H1 (cell line): ENCODE results near the gene XRRA1. TPM values are rescaled to one million over a fixed set of nuclear protein-coding genes. Genes with fewer than 3 reads are reported as not detected.

Experiments
- CBX5 ChIP-seq: fragments of 300-800, 300-1000 bp; sonication (generic); IDR thresholded peaks from 2 replicates; pipeline ENCODE4 v1.7.1; 2016; ENCODE audit warnings: antibody characterized with exemption, low read length, low read depth
- CREB1 ChIP-seq: IDR thresholded peaks from 2 replicates; pipeline ENCODE4 v1.6.1; 2012; ENCODE audit warnings: inconsistent platforms
- CTBP2 ChIP-seq: IDR thresholded peaks from 2 replicates; pipeline ENCODE4 v1.7.0; 2011; ENCODE audit warnings: borderline replicate concordance, mild to moderate bottlenecking, moderate library complexity, mixed read lengths, low read length; ENCODE audit not compliant: insufficient read depth, insufficient read length
- HDAC2 ChIP-seq, 2 experiments: fragments of 300-600 bp in 1 of 2; sonication (generic) in 1 of 2; IDR thresholded peaks; 2 replicates each; pipeline ENCODE4 v1.6.1; 2011 to 2012; ENCODE audit warnings: low read depth in 2 of 2, low read length in 2 of 2, mild to moderate bottlenecking in 2 of 2, moderate library complexity in 2 of 2, borderline replicate concordance in 1 of 2, inconsistent platforms in 1 of 2
- NRF1 ChIP-seq: IDR thresholded peaks from 2 replicates; pipeline ENCODE4 v1.6.1; 2011; ENCODE audit warnings: mild to moderate bottlenecking, low read depth, low read length, improper control_type of control experiment
- RBBP5 ChIP-seq: IDR thresholded peaks from 2 replicates; pipeline ENCODE4 v1.7.1; 2012; ENCODE audit warnings: low read depth, mild to moderate bottlenecking, inconsistent platforms, low read length, moderate library complexity, borderline replicate concordance
- RNF2 ChIP-seq: fragments of 200-900, 300-1000 bp; sonication (generic); IDR thresholded peaks from 2 replicates; pipeline ENCODE4 v1.7.1; 2016; ENCODE audit warnings: borderline replicate concordance, low read depth, mild to moderate bottlenecking, antibody characterized with exemption, low read length; ENCODE audit not compliant: poor library complexity, severe bottlenecking; ENCODE audit errors: missing control alignments
- YY1 ChIP-seq: IDR thresholded peaks from 2 replicates; pipeline ENCODE4 v1.6.1; 2011; ENCODE audit warnings: low read depth, mild to moderate bottlenecking, low read length
- polyA plus RNA-seq, 7 experiments: library from polyadenylated mRNA; depleted of rRNA in 3 of 7; stranded (reverse) in 5 of 7; unstranded in 2 of 7; fragments of >200 nt in 5 of 7; fragments of 200-250 nt in 2 of 7; gene quantifications; 1 replicate in 5 of 7; 2 replicates in 1 of 7; 4 replicates in 1 of 7; pipeline versions ENCODE4 v1.2.1 to v1.2.3, GENCODE V29; 2011 to 2013; ENCODE audit warnings: missing spikeins in 2 of 7, mixed read lengths in 2 of 7
- total RNA-seq: library from RNA; stranded (reverse); fragmentation: NEBNext Ultra II Directional; extraction: Animal tissue kit (Norgen Biotek cat#: 25700); gene quantifications from 2 replicates; pipeline ENCODE4 v1.2.1, GENCODE V29; 2021
- TF ChIP-seq, protein P1 (sequence below): IDR thresholded peaks from 2 replicates; pipeline ENCODE4 v1.6.1; 2011; ENCODE audit warnings: low read depth, mild to moderate bottlenecking, low read length; ENCODE audit not compliant: insufficient read depth

Gene XRRA1
- total and polyA plus RNA-seq, 2 of the 8 experiments (the other 6 are each of a cell fraction or from before 2014, with no cell fraction given) = 2.1 to 7.1 TPM

DNA sequence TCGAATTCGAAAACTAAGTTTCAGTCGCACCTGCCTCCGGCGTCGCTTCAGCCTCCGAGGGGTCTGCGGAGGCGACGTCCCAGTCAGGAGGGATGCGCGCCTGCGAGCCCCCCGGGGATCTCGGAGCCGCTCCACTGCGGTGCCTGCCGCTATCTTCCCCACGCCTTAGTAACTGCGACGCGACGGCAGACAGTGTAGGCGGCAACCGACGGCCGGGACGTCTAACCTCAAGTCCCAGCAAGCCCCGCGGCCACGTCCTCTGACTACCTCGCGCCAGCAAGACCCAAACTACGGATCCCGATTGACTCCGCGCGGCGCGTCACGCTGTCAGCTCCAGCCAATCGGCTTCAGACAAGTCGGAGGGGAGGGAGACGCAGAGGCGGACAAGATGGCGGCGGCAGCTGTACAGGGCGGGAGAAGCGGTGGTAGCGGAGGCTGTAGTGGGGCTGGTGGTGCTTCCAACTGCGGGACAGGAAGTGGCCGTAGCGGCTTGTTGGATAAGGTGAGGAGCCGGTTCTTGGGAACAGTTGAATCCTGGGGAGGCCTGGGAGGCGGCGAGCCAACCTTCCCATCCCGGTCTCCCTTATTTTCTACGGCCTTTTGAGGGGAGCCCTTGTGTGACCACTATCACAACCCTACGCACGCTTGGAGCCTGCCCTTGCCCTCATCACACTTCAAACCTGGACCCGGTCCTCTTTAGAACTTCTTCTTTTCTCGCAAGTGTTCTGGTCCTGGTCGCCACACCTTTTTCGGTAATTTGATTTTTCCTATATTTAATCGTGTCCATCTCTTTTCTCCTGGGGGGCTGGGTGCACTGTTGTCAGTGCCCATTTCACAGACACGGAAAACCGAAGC, at the start of gene XRRA1, which contains the start of gene SPCS2 (continued):
- TF ChIP-seq CTBP2 (no peak), CBX5 (no peak), CREB1 (peak; percentile 93), RNF2 (no peak), HDAC2 (IDR thresholded peaks at IDR 0.05; ENCODE audit: borderline replicate concordance in 1 of 2, low read depth in 2 of 2, low read length in 2 of 2) (peak in 1 of 2 experiments; percentile 77; a peak in 1 of 4 replicates), NRF1 (no peak), RBBP5 (no peak; the same call in 1 of the 2 replicates), YY1 (peak; percentile 97)
- TF ChIP-seq, protein P1, sequence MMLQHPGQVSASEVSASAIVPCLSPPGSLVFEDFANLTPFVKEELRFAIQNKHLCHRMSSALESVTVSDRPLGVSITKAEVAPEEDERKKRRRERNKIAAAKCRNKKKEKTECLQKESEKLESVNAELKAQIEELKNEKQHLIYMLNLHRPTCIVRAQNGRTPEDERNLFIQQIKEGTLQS = peak; percentile 64; the same call in 1 of the 2 replicates
